Colonic mucosa (tissue), 4 donors: ENCODE results near the gene ATAD3B. TPM values are rescaled to one million over a fixed set of nuclear protein-coding genes. Genes with fewer than 3 reads are reported as not detected.
"Not testable (repeated sequence)": the region's sequence is repeated elsewhere in the genome, so short reads cannot be mapped to it uniquely, and the experiment has no call there.

Source experiments
- DNase-seq: peaks from one replicate; pipeline ENCODE4 v3.0.0-alpha.2; 2020
- H3K27ac ChIP-seq: fragments of 200-600 bp; one replicate; pipeline ENCODE4 v1.8.0; 2021
- H3K27me3 ChIP-seq: fragments of 200-600 bp; one replicate; pipeline ENCODE4 v1.8.0; 2021
- H3K36me3 ChIP-seq: fragments of 200-600 bp; one replicate; pipeline ENCODE4 v1.8.0; 2021
- H3K4me1 ChIP-seq: fragments of 200-600 bp; one replicate; pipeline ENCODE4 v1.8.0; 2021; ENCODE audit warnings: mild to moderate bottlenecking
- H3K4me3 ChIP-seq: fragments of 200-600 bp; one replicate; pipeline ENCODE4 v1.8.0; 2021
- H3K9ac ChIP-seq, 2 donors: one replicate each; pipeline ENCODE4 v1.7.0; 2013; ENCODE audit warnings: control low read depth in 2 of 2, low read depth in 2 of 2, low read length in 2 of 2
- H3K9me3 ChIP-seq: fragments of 200-600 bp; one replicate; pipeline ENCODE4 v1.8.0; 2021
- CTCF ChIP-seq: fragments of 200-600 bp; IDR thresholded peaks from one replicate; pipeline ENCODE4 v1.8.0; 2022; ENCODE audit warnings: antibody characterized with exemption, mild to moderate bottlenecking
- intact Hi-C: fragments of 100-400 bp; cut with DNase I; formaldehyde crosslinking; loops from one replicate; pipeline ENCODE4 v1.14.1; 2022
- total RNA-seq, 2 donors: library from RNA; stranded (reverse); fragmentation: NEBNext Ultra II Directional in 1 of 2; extraction: Animal tissue kit (Norgen Biotek cat#: 25700) in 1 of 2; gene quantifications; one replicate each; pipeline ENCODE4 v1.2.1, GENCODE V29; 2021
- donor health status: healthy.
- donor health status: DM: no; HTN: no; CAD: no.
- donor health status: DM: no; HTN: no; CAD: no.

The ATAD3B gene
- total RNA-seq, 2 donors from 2014 or later: 16.6 to 62.9 TPM

DNA sequence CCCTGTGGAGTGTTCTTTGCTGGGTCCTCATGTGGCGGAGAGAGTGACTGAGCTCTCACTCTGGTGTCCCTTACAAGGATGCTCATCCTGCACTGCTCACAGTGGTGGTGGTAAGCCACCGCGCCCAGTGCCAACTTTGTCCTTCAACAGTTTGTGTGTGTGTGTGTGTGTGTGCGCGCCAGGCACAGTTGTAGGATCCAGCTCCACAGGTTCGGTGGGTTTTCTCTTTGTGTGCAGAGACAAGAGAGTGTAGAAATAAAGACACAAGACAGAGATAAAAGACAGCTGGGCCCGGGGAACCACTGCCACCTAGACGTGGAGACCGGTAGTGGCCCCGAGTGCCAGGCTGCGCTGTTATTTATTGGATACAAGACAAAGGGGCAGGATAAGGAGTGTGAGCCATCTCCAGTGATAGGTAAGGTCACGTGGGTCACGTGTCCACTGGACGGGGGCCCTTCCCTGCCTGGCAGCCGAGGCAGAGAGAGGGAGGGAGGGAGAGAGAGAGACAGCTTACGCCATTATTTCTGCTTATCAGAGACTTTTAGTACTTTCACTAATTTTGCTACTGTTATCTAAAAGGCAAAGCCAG is 33.3 kb downstream of the ATAD3B start:
- intact Hi-C loops, H3K36me3 ChIP-seq, H3K4me1 ChIP-seq, H3K9me3 ChIP-seq, H3K27me3 ChIP-seq: not testable (repeated sequence)
- peak overlapping the region in 1 of 2 donors; percentile 24 for H3K9ac ChIP-seq
- peak overlapping the region; percentile 7 for H3K27ac ChIP-seq
- DNase-seq: peak; percentile 80
- peak; percentile 72 for TF ChIP-seq CTCF
- H3K4me3 ChIP-seq: peak overlapping the region; percentile 5

GRCh38 chr1:1505366-1505798 is 33.8 kb downstream of the ATAD3B start:
- TF ChIP-seq CTCF: peak; percentile 33
- H3K4me1 ChIP-seq, H3K27me3 ChIP-seq, H3K36me3 ChIP-seq, intact Hi-C loops, H3K9me3 ChIP-seq: not testable (repeated sequence)
- Histone ChIP-seq H3K27ac (peak overlapping the region; percentile 7), H3K4me3 (peak overlapping the region; percentile 5), H3K9ac (peak overlapping the region in 1 of 2 donors; percentile 24)
- DNase-seq: peak; percentile 55

GRCh38 chr1:1505801-1506200 is 34.2 kb downstream of the ATAD3B start:
- H3K9ac ChIP-seq, intact Hi-C loops, H3K4me3 ChIP-seq: not testable (repeated sequence)

DNA sequence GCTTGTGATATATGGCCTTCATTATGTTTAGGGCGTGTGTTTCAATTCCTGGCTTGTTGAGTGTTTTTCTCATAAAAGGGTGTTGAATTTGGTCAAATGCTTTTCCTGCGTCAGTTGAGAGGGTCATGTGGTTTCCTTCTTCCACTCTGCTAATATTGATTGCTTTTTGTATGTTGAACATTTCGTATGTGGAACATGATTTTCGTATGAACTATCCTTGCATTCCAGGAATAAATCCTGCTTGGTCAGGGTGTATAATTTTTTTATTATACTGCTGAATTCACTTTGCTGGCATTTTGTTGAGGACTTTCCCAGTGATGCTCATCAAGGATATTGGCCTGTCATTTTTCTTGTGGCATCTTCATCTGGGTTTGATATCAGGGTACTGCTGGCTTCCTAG is 35.7 kb downstream of the ATAD3B start:
- Histone ChIP-seq H3K27ac (no peak overlapping the region), H3K9ac (no peak overlapping the region), H3K36me3 (no peaks in the 10 kb centered on the region), H3K4me3 (no peak overlapping the region), H3K9me3 (no peaks in the 10 kb centered on the region), H3K27me3 (no peaks in the 10 kb centered on the region), H3K4me1 (peaks cover 8% of the 10 kb centered on the region)
- intact Hi-C loops: no loop called here
- no peak for TF ChIP-seq CTCF
- no peak for DNase-seq

More at GRCh38 chr1:1505801-1506200, 34.2 kb downstream of the ATAD3B start:
- DNase-seq, H3K9me3 ChIP-seq, H3K36me3 ChIP-seq, H3K4me1 ChIP-seq, H3K27me3 ChIP-seq: not testable (repeated sequence)
- peak overlapping the region; percentile 7 for H3K27ac ChIP-seq

GRCh38 chr1:1508775-1509464 is 37.4 kb downstream of the ATAD3B start:
- H3K9me3 ChIP-seq, intact Hi-C loops, H3K36me3 ChIP-seq, H3K4me1 ChIP-seq, H3K27me3 ChIP-seq, H3K27ac ChIP-seq, H3K4me3 ChIP-seq, H3K9ac ChIP-seq, DNase-seq: not testable (repeated sequence)

- H3K4me1 ChIP-seq, DNase-seq, H3K27me3 ChIP-seq, H3K4me3 ChIP-seq, H3K36me3 ChIP-seq, H3K9me3 ChIP-seq, H3K27ac ChIP-seq, intact Hi-C loops, H3K9ac ChIP-seq: not testable (repeated sequence)
These were observed 37.9 kb downstream of the ATAD3B start for GRCh38 chr1:1509465-1509850.

- DNase-seq: peak; percentile 48
- intact Hi-C loops: no loop called here
These were observed 39.5 kb downstream of the ATAD3B start for GRCh38 chr1:1510912-1511532.

More at GRCh38 chr1:1510912-1511532, 39.5 kb downstream of the ATAD3B start:
- Histone ChIP-seq H3K9me3 (no peaks in the 10 kb centered on the region), H3K4me1 (peaks cover 4% of the 10 kb centered on the region), H3K27me3 (no peaks in the 10 kb centered on the region), H3K4me3 (peak overlapping the region; percentile 96), H3K36me3 (no peaks in the 10 kb centered on the region), H3K9ac (peak overlapping the region; percentile 90 to 93), H3K27ac (peak overlapping the region; percentile 88)
- no peak for TF ChIP-seq CTCF
